Astrocyte (in vitro differentiated cells and primary cell): ENCODE results near the gene NFAM1.

ENCODE experiments used
- EZH2 ChIP-seq: IDR thresholded peaks from 2 replicates; pipeline ENCODE4 v1.6.1; 2012; ENCODE audit warnings: mild to moderate bottlenecking, low read length, inconsistent platforms; ENCODE audit not compliant: insufficient read depth
- TF ChIP-seq, protein P1 (sequence below): IDR thresholded peaks from 2 replicates; pipeline ENCODE4 v1.5.1; 2011; ENCODE audit warnings: low read depth, mild to moderate bottlenecking, inconsistent platforms, low read length, moderate library complexity; ENCODE audit not compliant: insufficient read depth

DNA sequence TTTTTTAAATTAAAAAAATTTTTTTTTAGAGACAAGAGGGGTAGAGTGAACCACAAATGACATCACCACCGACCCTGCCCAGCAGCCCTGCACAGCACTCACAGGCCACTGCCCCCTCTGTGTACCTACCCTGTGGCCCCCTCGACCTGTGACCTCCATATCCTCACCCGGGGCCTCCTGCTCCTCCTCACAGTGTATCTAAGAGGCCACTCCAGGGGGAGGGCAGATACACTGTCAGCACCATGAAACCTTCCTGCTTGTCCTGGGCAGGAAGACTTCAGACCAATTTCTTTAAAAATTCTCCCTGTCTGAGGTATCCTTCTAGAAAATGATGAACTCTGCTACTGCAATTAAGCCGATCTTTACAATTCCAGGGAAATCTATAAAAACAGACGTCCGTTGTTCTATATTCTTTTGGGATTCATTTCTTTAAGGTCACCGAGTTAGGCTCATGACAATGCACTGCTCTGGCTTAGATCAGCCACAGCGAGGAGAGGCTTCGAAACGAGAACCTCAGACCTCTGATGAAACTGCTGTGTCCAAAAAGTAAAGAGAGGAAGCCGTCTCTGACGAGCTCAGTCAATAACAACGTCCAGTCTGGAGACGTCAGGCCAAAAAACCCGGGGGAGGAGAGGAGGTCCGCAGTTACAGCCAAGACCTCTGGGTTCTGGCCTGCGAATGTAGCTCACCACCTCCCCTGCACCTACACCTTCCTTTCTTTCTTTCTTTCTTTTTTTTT lies 17.5 kb downstream of the NFAM1 start:
- TF ChIP-seq, protein P1, sequence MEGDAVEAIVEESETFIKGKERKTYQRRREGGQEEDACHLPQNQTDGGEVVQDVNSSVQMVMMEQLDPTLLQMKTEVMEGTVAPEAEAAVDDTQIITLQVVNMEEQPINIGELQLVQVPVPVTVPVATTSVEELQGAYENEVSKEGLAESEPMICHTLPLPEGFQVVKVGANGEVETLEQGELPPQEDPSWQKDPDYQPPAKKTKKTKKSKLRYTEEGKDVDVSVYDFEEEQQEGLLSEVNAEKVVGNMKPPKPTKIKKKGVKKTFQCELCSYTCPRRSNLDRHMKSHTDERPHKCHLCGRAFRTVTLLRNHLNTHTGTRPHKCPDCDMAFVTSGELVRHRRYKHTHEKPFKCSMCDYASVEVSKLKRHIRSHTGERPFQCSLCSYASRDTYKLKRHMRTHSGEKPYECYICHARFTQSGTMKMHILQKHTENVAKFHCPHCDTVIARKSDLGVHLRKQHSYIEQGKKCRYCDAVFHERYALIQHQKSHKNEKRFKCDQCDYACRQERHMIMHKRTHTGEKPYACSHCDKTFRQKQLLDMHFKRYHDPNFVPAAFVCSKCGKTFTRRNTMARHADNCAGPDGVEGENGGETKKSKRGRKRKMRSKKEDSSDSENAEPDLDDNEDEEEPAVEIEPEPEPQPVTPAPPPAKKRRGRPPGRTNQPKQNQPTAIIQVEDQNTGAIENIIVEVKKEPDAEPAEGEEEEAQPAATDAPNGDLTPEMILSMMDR, result no peak
- no peak for TF ChIP-seq EZH2
